HUDEP-2 (cell line): Measurements from ENCODE around the gene ZDHHC14.
"Not testable (repeated sequence)": the region's sequence is repeated elsewhere in the genome, so short reads cannot be mapped to it uniquely, and the experiment has no call there.

ENCODE experiments used
- DNase-seq, 76 experiments: peaks; one replicate each; lab custom pipeline; 2025; ENCODE audit not compliant: unreplicated experiment in 76 of 76; lab: John Stamatoyannopoulos, UW

ZDHHC14 gene

DNA sequence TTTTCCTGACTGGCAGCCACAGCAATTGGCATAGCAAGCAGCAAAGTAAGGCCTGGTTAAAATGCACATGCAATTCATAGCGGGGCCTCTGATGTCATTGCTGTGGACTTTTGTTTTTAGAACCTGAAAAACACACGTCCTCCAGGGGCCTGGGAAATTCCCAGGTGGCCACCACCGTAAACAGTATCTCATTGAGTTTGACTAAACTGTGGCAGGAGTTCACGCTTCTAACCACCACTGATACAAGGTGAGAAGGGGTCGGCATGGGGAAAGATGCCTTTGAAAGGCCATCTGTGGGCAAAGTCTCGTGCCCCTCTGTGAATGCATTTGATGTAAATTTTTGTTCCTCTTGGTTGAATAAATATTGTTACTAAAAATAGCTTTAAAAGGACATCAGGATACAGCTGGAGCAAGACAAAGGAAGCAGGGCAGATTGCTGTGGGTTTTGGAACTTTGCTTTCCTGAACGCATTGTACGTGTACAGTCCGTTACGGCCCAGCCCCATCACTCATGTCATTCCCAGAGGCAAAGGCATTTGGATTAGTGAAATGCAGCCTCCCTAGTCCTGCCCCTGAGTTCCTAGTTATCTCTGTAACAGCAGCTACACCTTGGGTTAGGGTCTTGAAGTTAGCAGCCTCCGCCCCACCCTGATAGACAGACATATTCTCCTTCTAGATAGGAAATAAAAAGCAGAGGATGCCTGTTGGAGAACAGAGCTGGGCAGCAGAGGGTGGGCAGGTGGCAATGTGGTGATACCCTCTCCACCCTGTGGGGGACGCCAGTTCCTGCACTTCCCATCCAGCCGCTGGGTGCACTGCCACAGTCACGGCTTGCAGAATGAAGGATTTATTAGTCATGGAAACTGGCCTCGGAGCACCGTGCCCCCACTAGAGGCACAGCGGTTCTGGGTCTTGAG, 80.3 kb downstream of the ZDHHC14 start:
- peak in 74 of 76 experiments; percentile 39 to 95 (median 84) for DNase-seq

DNA sequence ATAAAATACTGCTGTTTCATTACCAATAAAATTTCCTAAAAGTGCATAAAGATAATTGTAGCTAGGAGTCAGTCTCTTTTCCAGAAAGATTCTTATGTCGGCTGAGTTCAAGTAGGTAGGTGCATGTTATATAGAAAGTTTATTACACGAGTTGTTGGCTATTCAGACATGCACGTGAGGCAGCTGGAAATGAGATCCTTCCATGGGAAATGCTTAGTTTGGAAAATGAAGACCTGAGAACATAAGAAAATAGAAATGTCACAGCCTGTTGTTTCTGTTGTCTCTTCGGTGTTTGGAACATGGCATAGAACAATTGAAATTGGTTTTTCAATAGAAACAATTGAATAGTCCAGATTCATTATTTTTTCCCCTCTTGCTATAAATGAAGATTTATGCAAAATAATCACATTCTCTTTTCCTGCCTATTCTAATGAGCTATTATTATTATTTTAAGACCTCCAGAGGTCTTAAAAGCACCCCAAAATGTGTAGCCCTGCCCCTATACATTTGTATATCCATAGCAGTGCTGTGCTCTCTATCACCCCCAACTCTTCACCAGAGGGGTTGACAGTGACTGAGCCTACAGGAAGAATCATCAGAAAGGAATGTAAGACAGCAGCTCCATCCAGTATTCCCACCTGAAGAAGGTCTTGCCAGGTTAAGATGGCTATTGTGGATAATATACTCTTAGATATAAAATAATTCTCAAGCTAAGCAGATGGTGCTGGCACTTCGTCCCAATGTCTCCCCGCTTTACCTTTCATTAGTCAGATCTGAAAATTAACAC, 82.2 kb downstream of the ZDHHC14 start:
- DNase-seq = no peak

DNA sequence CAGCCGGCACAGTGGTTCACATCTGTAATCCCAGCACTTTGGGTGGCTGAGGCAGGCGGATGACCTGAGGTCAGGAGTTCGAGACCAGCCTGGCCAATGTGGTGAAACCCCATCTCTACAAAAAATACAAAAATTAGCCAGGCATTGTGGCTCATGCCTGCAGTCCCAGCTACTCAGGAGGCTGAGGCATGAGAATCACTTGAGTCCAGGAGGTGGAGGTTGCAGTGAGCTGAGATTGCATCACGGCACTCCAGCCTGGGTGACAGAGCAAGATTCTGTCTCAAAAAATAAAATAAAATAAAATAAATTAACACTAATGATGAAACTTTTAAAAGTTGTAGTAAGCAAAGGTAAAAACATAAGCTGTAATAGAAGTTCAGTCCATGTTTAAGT, 82.7 kb downstream of the ZDHHC14 start:
- not testable (repeated sequence) for DNase-seq

DNA sequence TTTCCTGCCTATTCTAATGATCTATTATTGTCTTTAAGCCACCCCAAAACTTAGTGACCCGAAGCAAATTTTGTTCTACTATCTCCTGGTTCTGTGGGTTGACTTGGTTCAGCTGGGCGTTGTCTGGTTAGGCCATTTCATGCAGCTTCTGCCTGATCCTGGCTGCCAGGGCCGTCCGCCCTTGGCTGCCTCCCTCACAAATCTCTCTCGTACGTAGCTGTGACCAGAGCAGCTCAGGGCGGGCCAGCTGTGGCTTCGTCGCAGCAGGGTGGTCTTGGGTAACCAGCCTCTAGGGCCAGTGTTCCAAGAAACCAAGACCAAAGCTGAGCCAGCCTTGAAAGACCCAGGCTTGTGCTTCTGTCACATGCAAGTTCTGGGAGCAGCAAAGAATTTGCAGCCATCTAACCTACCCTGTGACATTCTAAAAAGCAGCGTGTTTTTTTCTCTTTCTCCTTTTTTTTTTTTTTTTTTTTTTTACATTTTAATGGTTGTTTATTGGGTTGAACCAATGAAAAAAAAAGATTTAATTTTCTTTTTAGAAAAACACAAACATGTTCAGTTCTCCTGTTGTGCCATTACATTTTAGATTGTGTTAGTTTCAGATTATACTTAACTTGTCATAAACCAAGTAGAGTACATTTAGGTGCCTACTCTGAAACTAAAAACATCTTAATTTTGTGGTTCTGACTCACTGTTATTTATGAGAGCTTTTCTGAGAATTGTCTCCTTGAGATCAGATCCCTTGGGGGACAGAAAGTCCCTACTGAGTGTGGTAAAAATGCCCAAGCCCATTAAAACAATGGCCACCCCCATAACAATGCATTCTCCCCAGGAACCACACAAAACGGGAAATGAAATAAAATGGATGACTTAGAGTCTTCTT, 83.9 kb downstream of the ZDHHC14 start:
- DNase-seq = peak in 67 of 76 experiments; percentile 19 to 75 (median 53)

DNA sequence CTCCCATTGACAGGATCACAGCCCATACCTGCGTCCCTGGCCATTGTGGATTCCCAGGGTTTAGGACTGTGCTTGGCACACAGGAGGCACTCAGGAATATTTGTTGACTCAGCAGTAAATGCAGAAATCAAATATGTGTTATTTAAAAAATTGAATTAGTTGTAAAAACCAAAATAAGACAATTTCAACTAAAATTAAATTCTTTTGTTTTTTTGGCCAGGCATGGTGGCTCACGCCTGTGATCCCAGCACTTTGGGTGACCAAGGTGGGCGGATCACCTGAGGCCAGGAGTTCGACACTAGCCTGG, 85.3 kb downstream of the ZDHHC14 start:
- DNase-seq = no peak

DNA sequence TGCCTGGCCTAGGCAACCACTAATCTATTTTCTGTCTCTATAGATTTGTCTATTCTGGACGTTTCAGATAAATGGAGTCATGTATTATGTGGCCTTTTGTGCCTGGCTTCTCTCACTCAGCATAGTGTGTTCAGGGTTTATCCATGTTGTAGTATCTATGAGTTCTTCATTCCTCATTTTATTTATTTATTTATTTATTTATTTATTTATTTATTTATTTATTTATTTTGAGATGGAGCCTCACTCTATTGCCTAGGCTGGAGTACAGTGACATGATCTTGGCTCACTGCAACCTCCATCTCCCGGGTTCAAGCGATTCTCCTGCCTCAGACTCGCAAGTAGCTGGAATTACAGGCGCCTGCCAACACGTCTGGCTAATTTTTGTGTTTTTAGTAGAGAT, 86.3 kb downstream of the ZDHHC14 start:
- not testable (repeated sequence) for DNase-seq

DNA sequence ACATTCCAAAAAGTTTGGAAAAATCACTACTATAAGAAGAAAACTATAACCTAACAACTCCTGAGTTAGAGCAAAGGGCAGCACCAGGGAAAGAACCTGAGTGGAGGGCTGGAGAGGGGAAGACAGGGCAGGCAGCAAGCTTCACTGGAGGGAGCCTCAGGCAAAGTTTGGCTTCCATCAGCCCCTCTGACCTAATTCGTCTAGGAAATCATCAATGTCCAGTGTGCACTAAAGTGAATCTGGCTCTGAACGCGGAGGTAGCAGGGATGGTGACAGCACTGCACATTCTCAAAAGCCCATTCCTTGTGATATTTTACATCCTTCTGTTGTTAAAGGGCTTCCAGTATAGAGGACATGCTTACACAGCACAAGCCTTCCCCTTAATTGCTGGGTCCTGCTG, 87.1 kb downstream of the ZDHHC14 start:
- no peak for DNase-seq

DNA sequence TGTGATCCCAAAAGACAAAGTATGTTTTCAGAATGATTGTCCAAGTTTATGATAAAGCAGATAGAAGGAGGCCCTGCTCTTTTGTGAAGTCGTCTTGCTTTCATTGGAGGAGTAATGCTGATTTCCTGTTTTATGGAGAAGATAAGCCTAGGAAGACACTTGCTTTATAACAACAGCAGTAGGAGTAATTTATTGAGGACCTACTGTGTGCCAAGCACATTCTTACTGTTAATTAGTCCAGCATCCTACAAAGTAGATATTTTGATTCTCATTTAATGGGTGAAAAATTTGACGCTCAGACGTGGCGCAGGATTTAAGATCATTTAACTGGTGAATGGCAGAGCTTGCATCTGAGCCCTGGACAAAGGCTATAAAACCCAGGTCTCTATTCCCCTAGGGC, 87.6 kb downstream of the ZDHHC14 start:
- DNase-seq = no peak

DNA sequence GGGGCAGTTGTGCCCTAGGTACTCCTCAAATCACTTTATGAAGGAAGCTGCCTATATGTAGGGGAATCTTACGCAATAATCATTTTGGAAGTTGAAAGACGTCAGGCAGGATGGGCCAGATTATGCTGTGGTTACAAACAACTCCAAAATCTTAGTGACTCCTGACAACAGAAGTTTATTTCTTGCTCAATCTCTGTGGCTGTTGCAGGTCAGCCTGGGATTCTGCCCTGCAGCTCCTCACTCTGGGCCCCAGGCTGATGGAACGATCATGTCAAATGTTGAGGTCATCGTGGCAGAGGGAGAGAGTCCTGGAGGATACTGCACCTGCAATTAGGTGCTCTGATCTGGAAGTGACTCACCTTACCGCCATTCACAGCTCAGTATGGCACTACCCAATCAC, 88.4 kb downstream of the ZDHHC14 start:
- no peak for DNase-seq

DNA sequence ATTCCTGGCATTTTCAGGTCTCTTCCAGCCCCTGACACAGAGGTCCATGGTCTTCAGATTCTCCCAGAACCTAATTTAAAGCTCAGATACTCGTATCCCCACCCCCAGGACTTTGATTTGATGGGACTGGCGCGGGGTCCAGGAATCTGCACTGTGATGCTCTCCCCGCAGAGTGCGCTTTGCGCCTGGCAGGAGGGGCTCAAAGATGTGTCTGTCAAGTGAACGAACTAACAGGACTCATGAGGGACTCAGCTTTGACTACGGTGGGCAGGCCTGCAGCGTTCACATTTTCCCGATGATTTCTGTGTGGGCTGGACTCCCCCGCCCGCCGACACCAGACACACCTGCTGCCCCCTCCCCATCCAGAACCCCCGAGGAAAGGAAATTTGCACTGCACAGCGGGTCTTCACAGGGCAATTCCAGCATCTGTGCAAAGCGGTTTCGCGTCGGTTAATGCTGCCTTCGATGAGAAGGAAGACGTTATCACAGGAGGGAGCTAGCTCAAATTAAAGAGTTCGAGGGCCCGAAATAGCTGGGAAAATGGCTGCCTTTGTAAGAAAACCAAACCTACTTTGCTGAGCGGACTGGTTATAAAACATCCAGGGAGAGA, 90.2 kb downstream of the ZDHHC14 start:
- DNase-seq = no peak

DNA sequence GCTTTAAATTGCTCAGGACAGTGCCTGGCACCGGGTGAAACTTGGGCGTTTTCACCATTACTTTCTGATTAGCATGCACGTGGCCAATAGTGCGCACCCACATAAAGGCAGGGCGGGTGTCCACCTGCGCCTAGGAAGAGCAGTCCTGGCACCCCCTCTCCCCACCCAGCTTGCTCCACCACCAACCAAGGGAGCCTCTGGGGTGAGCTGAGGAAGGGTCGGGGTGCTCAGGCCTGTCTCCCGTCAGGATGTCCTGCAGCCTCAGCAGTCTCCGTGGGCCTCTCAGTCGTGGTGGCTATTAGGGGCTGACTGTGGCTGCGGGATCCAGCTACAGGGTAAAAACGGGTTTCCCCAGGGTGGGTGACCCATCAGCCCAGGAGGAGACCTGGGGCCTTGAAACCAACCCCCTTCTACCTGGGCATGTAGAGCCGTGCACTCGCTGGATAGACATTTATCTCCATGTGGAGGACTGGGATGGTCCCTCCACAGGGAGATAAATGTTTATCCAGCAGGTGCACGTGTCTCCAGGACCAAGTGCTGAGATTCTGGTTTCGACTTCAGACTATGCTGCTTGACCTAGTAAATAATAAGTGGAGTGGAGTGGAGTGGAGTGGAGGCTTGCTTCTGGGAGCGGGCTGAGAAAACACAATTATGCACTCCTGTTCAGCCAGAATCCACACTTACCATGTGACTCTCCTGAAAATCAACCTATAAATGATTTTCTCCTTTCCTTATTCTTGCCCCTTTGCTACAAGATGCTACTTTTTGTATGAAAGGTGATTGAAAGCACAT, 91.1 kb downstream of the ZDHHC14 start:
- DNase-seq = no peak

DNA sequence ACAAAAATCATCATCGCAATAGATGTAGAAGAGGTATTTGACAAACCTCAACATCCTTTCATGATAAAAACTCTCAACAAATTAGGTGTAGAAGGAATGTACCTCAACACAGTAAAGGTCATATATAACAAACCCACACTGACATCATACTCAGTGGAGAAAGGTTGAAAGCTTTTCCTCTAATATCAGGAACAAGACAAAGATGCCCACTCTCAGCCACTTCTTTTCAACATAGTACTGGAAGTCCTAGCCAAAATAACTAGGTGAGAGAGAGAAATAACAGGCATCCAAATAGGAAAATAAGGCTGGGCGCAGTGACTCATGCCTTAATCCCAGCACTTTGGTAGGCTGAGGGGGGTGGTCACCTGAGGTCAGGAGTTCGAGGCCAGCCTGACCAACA, 95.8 kb downstream of the ZDHHC14 start:
- DNase-seq = no peak

DNA sequence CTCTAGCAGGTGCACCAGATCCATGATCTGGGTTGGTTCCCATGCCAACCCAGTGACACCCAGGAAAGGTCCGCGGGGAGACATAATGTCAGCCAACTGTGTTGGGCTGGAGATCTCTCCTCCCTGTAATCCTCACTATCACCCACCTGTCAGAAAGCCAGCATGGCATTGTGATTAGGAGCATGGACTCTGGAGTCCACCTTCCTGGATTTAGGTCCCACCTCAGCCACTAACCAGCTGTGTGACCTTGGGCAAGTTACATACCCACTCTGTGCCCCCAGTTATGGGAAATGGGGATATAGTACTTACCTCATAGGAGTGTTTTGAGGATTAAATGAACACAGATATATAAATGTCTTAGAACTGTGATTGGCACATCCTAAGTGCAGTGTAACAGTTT, 97.9 kb downstream of the ZDHHC14 start:
- DNase-seq = no peak

DNA sequence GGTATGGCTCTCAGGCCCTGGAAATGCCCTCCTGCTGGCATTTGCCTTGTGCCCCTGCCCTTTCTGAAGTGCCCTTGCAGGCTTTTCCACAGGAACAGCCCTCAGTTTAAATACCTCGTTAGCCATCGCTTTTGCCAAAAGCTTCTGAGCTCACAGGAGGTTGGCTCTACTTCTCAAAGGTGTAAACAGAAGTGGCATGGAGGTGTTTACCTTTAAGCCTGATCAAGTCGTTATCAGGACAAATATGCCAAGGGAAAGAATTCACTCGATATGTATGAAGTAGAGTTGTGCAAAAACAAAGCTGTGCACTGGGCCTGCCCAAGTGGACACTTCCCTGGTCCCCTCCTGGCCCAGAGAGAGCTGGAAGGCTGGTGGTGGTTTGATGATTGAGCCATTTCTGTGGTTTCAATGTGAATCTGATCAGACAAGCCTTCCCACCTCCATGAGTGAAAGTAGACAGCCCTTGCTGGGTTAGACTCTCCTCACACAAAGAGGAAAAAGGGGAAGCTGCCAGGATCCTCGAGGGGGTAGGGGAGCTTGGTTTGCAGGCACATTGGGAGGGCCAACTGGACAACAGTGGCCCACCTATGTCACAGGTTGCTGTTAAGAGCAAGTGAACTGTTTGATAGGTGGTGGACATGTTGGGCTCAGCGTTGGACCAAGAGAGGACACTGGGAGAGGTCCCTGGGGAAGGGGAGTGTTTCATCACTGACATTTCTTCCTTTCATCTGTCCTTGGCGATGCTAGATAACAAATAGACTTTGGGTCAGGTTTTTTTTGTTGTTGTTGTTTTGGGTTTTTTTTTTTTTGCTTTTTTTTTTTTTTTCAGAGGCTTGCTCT, 98.7 kb downstream of the ZDHHC14 start:
- no peak for DNase-seq

DNA sequence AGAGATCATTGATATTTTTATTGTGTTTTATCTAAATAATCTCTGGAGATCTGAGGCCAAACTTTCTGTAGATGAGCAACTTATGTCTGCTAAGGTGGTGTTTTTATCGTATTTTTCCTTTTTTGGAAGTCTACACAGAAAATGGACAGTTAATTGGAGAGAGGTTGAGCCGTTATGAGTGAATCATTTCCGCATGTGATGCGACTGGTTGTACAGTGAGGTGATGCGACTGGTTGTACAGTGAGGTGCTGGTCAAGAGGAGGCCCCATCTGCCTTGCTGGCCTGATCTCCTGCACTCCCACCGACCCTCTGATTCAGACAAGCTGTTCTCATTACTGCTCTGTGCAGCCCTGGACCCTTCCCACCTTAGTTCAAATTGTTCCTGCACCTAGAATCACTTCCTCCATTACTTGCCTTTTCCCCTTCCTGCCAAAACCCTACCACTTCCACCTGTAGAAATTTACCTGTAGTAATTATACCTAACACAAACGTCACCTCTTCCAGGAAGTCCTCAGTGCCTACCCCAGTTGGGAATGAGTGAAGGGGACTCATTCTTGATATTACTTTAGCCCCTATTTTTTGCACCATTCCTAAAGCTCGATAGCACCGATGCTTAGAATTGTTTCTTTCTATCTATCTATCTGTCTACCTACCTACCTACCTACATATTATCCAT, 100.3 kb downstream of the ZDHHC14 start:
- DNase-seq = no peak

DNA sequence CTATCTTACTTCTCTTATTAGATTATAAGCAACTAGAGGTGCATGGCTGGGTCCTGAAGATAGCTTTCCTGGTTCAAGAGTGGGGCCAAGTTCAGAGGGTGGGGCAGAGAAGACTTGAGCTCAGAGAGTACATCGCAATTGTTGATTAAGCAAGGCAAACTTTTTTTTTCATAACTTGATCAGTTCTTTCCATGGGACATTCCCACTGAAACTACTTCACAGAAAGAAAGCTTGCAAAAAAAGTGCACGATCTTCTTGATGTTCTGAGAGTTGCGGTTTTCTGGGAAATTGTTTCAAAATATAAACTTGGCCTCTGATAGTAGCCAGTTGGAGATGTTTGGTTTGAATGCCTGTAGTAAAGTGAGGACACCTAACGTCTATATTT, 100.9 kb downstream of the ZDHHC14 start:
- DNase-seq = no peak

DNA sequence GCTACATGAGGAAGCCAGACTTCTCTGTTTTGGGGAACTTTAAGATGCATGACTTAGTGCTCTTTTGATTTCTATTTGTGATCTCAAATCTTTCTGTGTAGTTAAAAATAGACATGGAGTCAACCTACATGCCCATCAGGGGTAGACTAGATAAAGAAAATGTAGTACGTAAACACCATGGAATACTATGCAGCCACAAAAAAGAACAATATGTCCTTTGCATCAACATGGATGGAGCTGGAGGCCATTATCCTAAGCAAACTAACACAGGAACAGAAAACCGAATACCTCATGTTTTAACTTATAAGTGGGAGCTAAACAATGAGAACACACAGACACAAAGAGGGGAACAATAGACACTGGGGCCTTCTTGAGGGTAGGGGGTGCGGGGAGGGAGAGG, 102.8 kb downstream of the ZDHHC14 start:
- DNase-seq = no peak

DNA sequence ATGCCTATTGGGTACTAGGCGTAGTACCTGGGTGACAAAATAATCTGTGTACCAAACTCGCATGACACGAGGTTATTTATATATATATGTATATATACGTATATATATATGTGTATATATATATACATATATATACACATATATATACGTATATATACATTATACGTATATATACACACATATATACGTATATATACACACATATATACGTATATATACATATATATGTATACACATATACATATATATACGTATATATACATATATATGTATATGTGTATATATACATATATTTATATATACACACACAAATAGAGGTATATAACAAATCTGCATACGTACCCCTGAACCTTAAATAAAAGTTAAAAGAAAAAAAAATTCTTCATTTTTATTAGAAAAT, 103.2 kb downstream of the ZDHHC14 start:
- no peak for DNase-seq
